Heart right ventricle (tissue), 16 donors: ENCODE results near the gene MSL3B. TPM values are rescaled to one million over a fixed set of nuclear protein-coding genes. Genes with fewer than 3 reads are reported as not detected.

Source experiments
- ATAC-seq, 8 donors: fragments of 200-7000 bp; cut with Tn5 transposase; one replicate each; pipeline ENCODE4 v1.9.1; 2020; ENCODE audit warnings: mild to moderate bottlenecking in 8 of 8, moderate library complexity in 8 of 8, moderate number of reproducible peaks in 1 of 8
- DNase-seq, 2 donors: peaks; one replicate each; pipeline ENCODE4 v3.0.0-alpha.2; 2020
- H3K27ac ChIP-seq, 10 donors: fragments of 200-600 bp; sonication (generic) in 2 of 10; one replicate each; pipeline versions ENCODE4 v1.5.0 to v1.8.0; 2020 to 2022; ENCODE audit warnings: mild to moderate bottlenecking in 3 of 10
- H3K27me3 ChIP-seq, 7 donors: fragments of 200-600 bp; one replicate each; pipeline ENCODE4 v1.8.0; 2021 to 2022; ENCODE audit warnings: mild to moderate bottlenecking in 2 of 7
- H3K36me3 ChIP-seq, 9 donors: fragments of 200-600 bp; sonication (generic) in 1 of 9; one replicate each; pipeline versions ENCODE4 v1.5.0 to v1.8.0; 2020 to 2022; ENCODE audit warnings: mild to moderate bottlenecking in 2 of 9
- H3K4me1 ChIP-seq, 9 donors: fragments of 200-600 bp; sonication (generic) in 1 of 9; one replicate each; pipeline versions ENCODE4 v1.5.0 to v1.8.0; 2020 to 2022; ENCODE audit warnings: mild to moderate bottlenecking in 4 of 9
- H3K4me3 ChIP-seq, 10 donors: fragments of 200-600 bp; sonication (generic) in 2 of 10; one replicate each; pipeline versions ENCODE4 v1.5.0 to v1.8.0; 2020 to 2022; ENCODE audit warnings: mild to moderate bottlenecking in 7 of 10, moderate library complexity in 2 of 10
- H3K9me3 ChIP-seq, 11 donors: fragments of 200-600 bp in 10 of 11; sonication (generic) in 2 of 11; one replicate each; pipeline versions ENCODE4 v1.5.0 to v1.8.0; 2013 to 2022; ENCODE audit warnings: mild to moderate bottlenecking in 2 of 11, control low read depth in 1 of 11, moderate library complexity in 1 of 11
- CTCF ChIP-seq, 9 donors: fragments of 200-600 bp; sonication (generic) in 2 of 9; IDR thresholded peaks; one replicate each; pipeline versions ENCODE4 v1.5.0 to v1.8.0; 2021 to 2022; ENCODE audit warnings: antibody characterized with exemption in 9 of 9, mild to moderate bottlenecking in 5 of 9, moderate library complexity in 1 of 9
- WGBS, 2 donors: extraction: QIAGEN DNeasy Blood & Tissue Kit; methylation state at CpG; one replicate each; pipeline ENCODE4 v1.1.7; 2013; ENCODE audit warnings: inconsistent platforms in 1 of 2; 5-methylcytosine and 5-hydroxymethylcytosine counted together
- intact Hi-C, 10 donors: fragments of 100-400 bp; cut with DNase I; formaldehyde crosslinking; loops; one replicate each; pipeline versions ENCODE4 v1.11.1 to v1.14.2; 2022
- polyA plus RNA-seq, 2 donors: library from polyadenylated mRNA; stranded (reverse); fragments of 200-250 nt; gene quantifications; one replicate each; pipeline ENCODE4 v1.2.3, GENCODE V29; 2013
- total RNA-seq, 10 donors: library from RNA; stranded (reverse); fragmentation: NEBNext Ultra II Directional in 3 of 10; extraction: Animal tissue kit (Norgen Biotek cat#: 25700) in 3 of 10; gene quantifications; one replicate each; pipeline versions ENCODE4 v1.2.1 to v1.2.4, GENCODE V29; 2021 to 2023
- donor health status: Arrhythmogenic right ventricular cardiomyopathy.
- donor health status: ischemic (EF 13 %, LVEDD 7.1; RV severe dilation, severe dysfunction).
- donor health status: healthy with polysubstance abuse.
- donor health status: DM: no; HTN: yes; CAD: no.
- donor health status: DM: no; HTN: no; CAD: no.
- donor health status: ischemic (EF 25% LVEDD 6.9; RV normal size, moderate dysfunction).
- donor health status: ischemic (EF 25% LVEDD 5.7; RV mildly dilated, moderate dysfunction).
- donor health status: healthy.
- donor health status: DM: yes; HTN: yes; CAD: no.
- donor health status: Ischemic cardiomyopathy.
- donor health status: ischemic (EF 35%, LVEDD 5.7; RV mildly dilated, moderate dysfunction).
- donor health status: nonischemic (EF 11% LVEDD 7.7; RV severe dilation, severe dysfunction).
- donor health status: DM: yes; HTN: yes; CAD: no.
- donor health status: PGD.
- donor health status: ischemic (EF 29% LVEDD 5.4; RV normal size, mild dysfunction).
- donor health status: nonischemic (EF 23%, LVEDD 6.1; RV moderate dilation, normal function).

MSL3B gene

GRCh38 chr2:233816334-233816733 lies 51.9 kb downstream of the MSL3B start:
- ATAC-seq (no peak), DNase-seq (no peak)
- no peaks in the 10 kb centered on the region for H3K36me3 ChIP-seq
- H3K27me3 ChIP-seq = peaks cover 0 to 35% (median 0%) of the 10 kb centered on the region in 7 donors
- no peaks in the 10 kb centered on the region for H3K4me1 ChIP-seq
- no peak overlapping the region for H3K27ac ChIP-seq
- intact Hi-C loops = no loop called here
- no peak for TF ChIP-seq CTCF (IDR thresholded peaks at IDR 0.05)
- H3K4me3 ChIP-seq = no peak overlapping the region
- WGBS, 2 donors = 30 to 35% methylated on average over 2 of the region's 2 CpGs
- H3K9me3 ChIP-seq = peaks cover 0 to 9% (median 0%) of the 10 kb centered on the region in 11 donors

GRCh38 chr2:233815861-233816260 lies 52.3 kb downstream of the MSL3B start:
- no peak for ATAC-seq
- WGBS, 2 donors = 88 to 92% methylated on average over 6 of the region's 6 CpGs
- no peak for DNase-seq
- Histone ChIP-seq H3K36me3 (no peaks in the 10 kb centered on the region), H3K4me1 (no peaks in the 10 kb centered on the region), H3K27ac (no peak overlapping the region), H3K4me3 (no peak overlapping the region), H3K27me3 (peaks cover 0 to 35% (median 0%) of the 10 kb centered on the region in 7 donors), H3K9me3 (peaks cover 0 to 9% (median 0%) of the 10 kb centered on the region in 11 donors)
- intact Hi-C loops = no loop called here
- TF ChIP-seq CTCF (IDR thresholded peaks at IDR 0.05) = no peak

Other genes with a start within 250 kb of the MSL3B start
- not detected for gene UGT1A10, start 231.9 kb downstream of the MSL3B start, total RNA-seq
- not detected for gene UGT1A10, start 231.9 kb downstream of the MSL3B start, polyA plus RNA-seq
- not detected for gene UGT1A9, start 196.5 kb downstream of the MSL3B start, total RNA-seq
- not detected for gene UGT1A9, start 196.5 kb downstream of the MSL3B start, polyA plus RNA-seq
- not detected for gene UGT1A7, start 186.5 kb downstream of the MSL3B start, total RNA-seq
- under 1 TPM in 1 of 2 donors, not detected in 1; 0.01 TPM for gene UGT1A7, start 186.5 kb downstream of the MSL3B start, polyA plus RNA-seq
- gene UGT1A6, start 175.5 kb downstream of the MSL3B start, total RNA-seq = not detected
- not detected for gene UGT1A6, start 175.5 kb downstream of the MSL3B start, polyA plus RNA-seq
- gene UGT1A5, start 155.5 kb downstream of the MSL3B start, total RNA-seq = not detected
- gene UGT1A5, start 155.5 kb downstream of the MSL3B start, polyA plus RNA-seq = not detected
- not detected for gene UGT1A4, start 149.7 kb downstream of the MSL3B start, total RNA-seq
- not detected for gene UGT1A4, start 149.7 kb downstream of the MSL3B start, polyA plus RNA-seq
- not detected for gene UGT1A3, start 139.3 kb downstream of the MSL3B start, total RNA-seq
- not detected for gene UGT1A3, start 139.3 kb downstream of the MSL3B start, polyA plus RNA-seq
- not detected for gene UGT1A1, start 108.1 kb downstream of the MSL3B start, total RNA-seq
- not detected for gene UGT1A1, start 108.1 kb downstream of the MSL3B start, polyA plus RNA-seq
- not detected for gene MROH2A, start 90.1 kb downstream of the MSL3B start, total RNA-seq
- not detected for gene MROH2A, start 90.1 kb downstream of the MSL3B start, polyA plus RNA-seq
- 1 to 10 TPM in 2 of 10 donors, under 1 TPM in 4, not detected in 4; 0.24 to 2.9 (median 0.45) TPM for gene HJURP, start 13.9 kb downstream of the MSL3B start, total RNA-seq
- under 1 TPM; 0.22 to 0.28 TPM for gene HJURP, start 13.9 kb downstream of the MSL3B start, polyA plus RNA-seq
- gene TRPM8, start 49.0 kb upstream of the MSL3B start, total RNA-seq = not detected
- not detected for gene TRPM8, start 49.0 kb upstream of the MSL3B start, polyA plus RNA-seq
- not detected for gene SPP2, start 182.3 kb upstream of the MSL3B start, total RNA-seq
- gene SPP2, start 182.3 kb upstream of the MSL3B start, polyA plus RNA-seq = not detected